GM18873 (cell line): Measurements from ENCODE around the gene LCORL.
"Not testable (repeated sequence)": the region's sequence is repeated elsewhere in the genome, so short reads cannot be mapped to it uniquely, and the experiment has no call there.

Experiments
- ATAC-seq: cut with Tn5 transposase; IDR thresholded peaks from one replicate; pipeline ENCODE4 v1.9.1; 2021; ENCODE audit warnings: mild to moderate bottlenecking, moderate library complexity, moderate number of reproducible peaks; ENCODE audit not compliant: unreplicated experiment, low FRiP score

Gene LCORL

DNA sequence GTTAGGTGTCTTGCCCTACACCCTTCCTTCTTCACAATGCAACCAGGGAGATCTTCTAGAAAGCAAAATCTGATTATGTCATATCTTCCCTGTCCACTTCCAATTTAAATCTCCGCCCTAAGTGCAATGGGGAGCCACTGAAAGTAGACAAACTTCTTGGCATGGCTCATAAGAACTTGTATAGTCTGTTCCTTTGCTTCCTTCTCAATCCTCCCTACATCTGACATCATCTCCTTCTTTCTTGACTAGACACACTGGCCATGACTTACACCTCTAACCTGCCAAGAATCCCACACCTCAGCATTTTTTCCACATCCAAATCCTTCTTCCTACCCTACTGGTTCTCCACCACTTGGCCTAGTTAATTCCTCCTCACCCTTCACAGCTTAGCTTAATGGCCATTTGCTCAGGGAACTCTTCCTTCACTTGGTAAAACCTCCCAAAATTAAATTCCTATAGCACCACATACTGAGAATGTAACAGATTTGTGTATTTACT, 155.6 kb downstream of the LCORL start:
- ATAC-seq = no peak

GRCh38 chr4:17861906-17862305, 159.6 kb downstream of the LCORL start:
- not testable (repeated sequence) for ATAC-seq

DNA sequence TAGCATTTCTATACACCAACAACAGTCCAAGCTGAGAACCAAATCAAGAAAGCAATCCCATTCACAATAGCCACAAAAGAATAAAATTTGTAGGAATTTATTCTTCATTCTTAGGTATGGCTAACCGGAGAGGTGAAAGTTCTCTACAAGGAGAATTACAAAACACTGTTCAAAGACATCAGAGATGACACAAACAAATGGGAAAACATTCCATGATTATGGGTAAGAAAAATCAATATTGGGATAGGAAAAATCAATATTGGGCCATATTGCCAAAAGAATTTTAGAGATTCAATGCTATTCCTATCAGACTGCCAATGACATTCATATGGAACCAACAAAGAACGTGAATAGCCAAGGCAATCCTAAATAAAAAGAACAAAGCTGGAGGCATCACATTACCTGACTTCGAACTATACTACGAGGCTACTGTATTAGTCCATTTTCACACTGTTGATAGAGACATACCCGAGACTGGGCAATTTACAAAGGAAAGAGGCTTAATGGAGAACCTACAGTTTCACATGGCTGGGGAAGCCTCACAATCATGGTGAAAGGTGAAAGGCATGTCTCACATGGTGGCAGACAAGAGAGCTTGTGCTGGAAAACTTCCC, 161.7 kb downstream of the LCORL start:
- ATAC-seq = no peak

GRCh38 chr4:17854036-17854435, 167.5 kb downstream of the LCORL start:
- ATAC-seq = no peak

GRCh38 chr4:17851959-17852358, 169.6 kb downstream of the LCORL start:
- ATAC-seq = no peak

DNA sequence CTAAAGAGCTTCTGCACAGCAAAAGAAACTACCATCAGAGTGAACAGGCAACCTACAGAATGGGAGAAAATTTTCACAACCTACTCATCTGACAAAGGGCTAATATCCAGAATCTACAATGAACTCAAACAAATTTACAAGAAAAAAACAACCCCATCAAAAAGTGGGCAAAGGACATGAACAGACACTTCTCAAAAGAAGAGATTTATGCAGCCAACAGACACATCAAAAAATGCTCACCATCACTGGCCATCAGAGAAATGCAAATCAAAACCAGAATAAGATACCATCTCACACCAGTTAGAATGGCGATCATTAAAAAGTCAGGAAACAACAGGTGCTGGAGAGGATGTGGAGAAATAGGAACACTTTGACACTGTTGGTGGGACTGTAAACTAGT, 171.3 kb downstream of the LCORL start:
- ATAC-seq = not testable (repeated sequence)

DNA sequence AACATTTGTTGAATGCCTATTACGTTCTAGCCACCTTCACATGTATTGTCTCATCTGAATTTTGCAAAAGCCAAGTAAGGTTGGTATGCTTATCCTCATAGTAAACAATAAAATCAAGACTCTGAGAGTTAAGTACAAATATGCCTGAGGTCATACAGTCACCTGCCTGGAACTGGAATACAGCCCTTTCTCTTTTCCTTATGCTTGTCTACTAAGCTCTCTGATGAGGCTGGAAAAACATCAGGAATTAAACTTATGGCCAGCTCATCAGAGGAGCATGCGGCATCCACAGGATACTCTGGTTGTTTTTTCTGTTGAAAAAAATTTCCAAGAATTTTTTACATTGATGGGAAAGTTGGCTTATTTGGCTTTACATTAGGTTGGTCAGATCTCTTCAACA, 175.3 kb downstream of the LCORL start:
- ATAC-seq = no peak

DNA sequence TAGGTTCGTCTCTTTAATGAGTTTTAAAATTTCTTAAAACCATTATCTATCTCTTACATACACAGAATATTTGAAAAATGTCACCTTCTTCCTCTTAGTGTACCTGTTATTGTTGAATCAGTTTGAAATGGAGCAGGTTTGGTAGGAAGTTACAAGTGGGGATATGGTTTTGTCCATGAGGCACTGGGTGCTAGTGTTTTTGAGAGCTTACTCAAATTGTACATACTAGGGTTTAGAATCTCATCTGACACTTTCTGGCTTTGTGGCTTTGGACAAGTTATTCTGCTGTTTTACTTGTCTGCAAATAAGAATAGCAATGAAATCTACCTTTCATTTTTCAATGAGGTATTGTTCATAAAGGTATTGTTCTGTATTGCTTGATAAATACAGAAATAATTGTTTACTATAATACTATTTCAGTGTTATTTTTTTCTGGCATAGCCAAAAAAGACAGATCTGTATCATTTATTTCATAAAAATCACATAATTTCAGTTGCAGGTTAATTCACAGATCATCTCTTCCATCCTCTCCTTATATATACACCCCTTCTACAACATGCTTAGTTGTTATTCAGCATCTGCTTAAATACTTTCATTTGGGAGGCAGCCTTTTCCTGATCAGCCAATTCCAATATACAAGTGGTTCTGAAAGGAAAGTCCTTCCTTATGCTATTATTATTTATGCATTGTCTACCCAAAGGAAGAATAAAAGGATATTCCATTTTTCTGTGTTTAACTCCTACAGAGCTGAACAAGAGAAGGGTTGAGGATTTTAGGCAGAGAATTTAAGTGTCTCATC, 197.5 kb downstream of the LCORL start:
- ATAC-seq = no peak

DNA sequence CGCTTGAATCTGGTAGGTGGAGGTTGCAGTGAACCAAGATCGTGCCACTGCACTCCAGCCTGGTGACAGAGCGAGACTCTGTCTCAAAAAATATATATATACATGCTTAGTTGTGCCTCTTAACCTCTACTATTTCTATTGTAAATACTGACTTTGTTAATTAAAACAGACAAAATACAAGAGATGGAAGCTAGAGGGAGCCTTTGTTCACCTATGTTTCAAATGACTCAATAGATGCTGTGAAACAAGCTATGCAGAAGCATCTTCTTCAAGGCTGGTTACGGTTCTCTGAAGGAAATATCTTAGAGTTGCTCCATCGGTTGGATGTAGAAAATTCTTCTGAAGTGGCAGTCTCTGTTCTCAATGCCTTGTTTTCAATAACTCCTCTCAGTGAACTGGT, 204.5 kb downstream of the LCORL start:
- peak; percentile 79 for ATAC-seq

GRCh38 chr4:17816142-17816541, 205.4 kb downstream of the LCORL start:
- no peak for ATAC-seq

DNA sequence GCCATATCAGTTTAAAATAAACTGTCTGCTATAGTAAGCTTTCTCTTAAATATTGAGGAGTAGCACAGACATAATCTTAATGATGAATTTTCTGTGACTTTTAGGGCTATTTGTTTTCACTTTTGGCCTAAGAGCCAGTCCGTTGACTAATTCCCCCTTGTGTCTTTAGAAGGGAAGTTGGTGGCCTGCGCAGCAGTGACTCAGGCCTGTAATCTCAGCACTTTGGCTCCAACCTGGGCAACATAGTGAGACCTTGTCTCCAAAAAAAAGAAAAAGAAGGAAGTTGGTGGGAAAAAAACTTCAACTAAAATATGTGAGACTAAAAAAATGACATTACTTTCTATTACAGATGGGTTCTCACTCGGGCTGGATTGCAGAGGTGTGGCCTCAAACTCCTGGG, 207.4 kb downstream of the LCORL start:
- ATAC-seq = no peak

- ATAC-seq = no peak
Measured at GRCh38 chr4:17812801-17813200, 208.8 kb downstream of the LCORL start.

DNA sequence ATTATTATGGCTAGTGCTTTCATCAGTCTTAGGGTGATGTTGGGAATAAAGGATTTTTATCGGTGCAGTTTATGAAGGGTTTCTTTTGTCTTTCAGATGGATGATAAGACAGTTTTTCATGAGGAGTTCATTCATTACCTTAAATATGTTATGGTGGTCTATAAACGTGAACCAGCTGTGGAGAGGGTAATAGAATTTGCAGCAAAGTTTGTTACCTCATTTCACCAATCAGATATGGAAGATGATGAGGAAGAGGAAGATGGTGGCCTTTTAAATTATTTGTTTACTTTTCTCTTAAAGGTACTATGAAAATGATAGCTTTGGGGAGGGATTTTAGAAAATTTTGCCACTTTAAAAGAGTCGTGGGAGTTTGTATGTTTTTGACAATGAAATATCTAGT, 209.4 kb downstream of the LCORL start:
- ATAC-seq = no peak

DNA sequence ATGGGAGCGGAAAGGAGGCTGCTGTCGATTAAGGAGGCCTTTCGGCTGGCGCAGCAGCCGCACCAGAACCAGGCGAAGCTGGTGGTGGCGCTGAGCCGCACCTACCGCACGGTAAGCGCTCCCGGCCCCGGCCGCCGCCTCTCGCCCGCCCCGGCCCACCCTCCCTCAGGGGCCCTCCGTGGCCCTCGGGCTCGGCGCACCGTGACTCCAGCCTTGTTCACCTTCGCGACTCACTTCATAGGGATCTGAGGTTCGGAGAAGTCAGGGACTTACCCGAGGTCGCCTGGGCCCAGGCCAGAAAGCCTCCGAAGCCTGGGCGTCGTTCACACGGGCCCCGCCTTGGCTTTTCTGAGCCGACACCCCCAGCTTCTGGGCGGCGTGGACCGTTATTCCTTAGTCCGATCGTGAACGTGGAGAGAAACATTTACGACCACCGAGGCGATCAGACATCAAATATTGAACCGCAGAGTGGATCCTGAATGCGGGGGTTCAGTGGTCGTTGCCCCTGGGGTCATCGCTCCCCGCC, 210.4 kb downstream of the LCORL start:
- ATAC-seq = peak; percentile 13

DNA sequence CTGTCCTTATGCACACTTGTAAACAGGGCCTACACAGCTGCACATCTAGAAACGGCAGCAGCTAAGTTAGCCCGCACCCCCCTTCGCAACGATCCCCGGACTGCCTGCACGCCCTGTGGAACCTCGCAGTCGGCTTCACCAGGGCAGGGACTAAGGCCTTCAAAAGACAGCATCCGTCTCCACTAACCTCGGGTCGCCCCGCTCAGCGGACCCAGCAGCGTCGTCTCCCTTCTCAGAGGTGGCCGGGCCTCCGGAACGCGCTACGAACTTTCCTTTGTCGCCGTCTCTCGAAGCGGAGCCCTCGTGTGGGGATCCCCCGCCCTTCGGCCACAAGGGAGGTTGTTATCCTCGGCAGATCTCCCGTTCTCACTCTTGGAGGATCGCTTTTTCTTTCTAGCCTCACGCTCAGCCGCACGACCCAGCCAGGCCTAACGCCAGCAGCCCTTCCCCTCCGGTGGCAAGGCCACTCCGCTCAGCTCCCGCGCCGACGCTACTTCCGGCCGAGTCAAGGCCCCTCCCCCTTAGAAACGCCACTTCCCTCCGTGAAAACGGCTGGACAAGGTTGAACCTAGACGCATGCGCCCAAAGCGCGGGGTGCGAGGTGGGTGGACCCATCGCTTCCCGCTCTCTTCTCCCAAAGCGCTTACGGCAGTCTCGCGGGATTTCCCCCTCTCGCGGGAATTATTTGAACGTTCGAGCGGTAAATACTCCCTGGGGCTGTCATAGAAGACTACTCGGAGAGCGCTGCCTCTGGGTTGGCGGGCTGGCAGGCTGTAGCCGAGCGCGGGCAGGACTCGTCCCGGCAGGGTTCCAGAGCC, 211.1 kb downstream of the LCORL start, which contains the start of the genes DCAF16 and NCAPG:
Gene DCAF16 (minus strand): TSS at position 498 of the 818 bp plus-strand sequence. CDS start 6,616 bp downstream, outside the sequence.
Gene NCAPG (plus strand): TSS at position 720 of the 818 bp plus-strand sequence. CDS start 99 bp downstream, outside the sequence.
- ATAC-seq = peak; percentile 90

- ATAC-seq = no peak
Measured at GRCh38 chr4:17809667-17810066, 211.9 kb downstream of the LCORL start.

- ATAC-seq = no peak
Measured at GRCh38 chr4:17807446-17807845, 214.1 kb downstream of the LCORL start.

DNA sequence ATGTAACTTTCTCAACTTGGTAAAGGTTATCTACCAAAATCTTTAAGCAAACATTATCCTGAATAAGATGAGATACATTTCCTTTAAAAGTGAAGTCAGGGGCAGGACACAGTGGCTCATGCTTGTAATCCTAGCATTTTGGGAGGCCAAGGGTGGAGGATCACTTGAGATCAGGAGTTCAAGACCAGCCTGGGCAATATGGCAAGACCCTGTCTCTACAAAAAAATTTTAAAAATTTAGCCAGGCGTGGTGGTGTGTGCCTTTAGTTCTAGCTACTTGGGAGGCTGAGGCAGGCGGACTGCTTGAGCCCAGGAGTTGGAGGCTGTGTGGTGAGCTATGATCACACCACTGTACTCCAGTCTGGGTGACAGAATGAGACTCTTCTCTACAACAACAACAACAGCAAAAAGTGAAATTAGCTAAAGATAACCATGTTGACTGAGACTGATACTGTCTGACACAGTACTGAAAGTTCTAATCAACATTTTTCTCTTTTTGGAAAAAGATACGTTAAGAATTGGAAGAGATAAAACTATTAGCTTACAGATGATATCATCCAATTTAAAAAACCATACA, 215.9 kb downstream of the LCORL start:
- ATAC-seq = no peak

DNA sequence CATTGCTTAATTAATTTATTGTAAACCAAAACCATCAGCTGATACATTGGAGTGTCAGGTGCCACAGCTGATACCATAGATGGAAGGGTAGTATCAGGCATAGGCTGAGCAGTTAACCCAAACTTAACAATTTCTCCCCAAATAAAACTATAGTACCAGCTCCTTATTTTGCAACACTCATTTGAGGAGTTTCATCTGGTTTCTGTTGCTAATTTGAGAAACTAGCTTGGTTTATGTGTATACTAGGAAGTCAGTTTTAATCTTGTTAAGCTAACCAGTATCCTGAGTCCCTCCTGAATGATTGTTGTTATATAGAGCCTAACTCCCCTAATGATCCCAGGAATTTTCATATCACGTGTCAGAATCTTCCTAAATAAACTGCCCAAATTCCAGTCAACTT, 223.7 kb downstream of the LCORL start:
- no peak for ATAC-seq

GRCh38 chr4:17794730-17795129, 226.8 kb downstream of the LCORL start:
- no peak for ATAC-seq
